ENCODE data around the gene E2F8. TPM values are rescaled to one million over a fixed set of nuclear protein-coding genes. Genes with fewer than 3 reads are reported as not detected.

The E2F8 gene
- total RNA-seq, 1 experiment from 2014 or later = 18.4 TPM

GRCh38 chr11:19288256-19288655, 47.5 kb upstream of the E2F8 start:
- ChIA-PET RAD21 (ENCODE audit: low non-redundant PET in 1 of 2, low total read pairs in 2 of 2, uncharacterized antibody in 2 of 2, unreplicated experiment in 2 of 2) (no interaction called here), CTCF (no interaction called here), POLR2A (no interaction called here)
- no peak overlapping the region for H3K27ac ChIP-seq (ENCODE audit: low read depth, low read length)
- intact Hi-C loops (cut with micrococcal nuclease) = no loop called here
- DNase-seq (ENCODE audit: low read depth, low spot score) (no peak), ATAC-seq (no peak)
- TF ChIP-seq ELF1 (IDR thresholded peaks at IDR 0.05; ENCODE audit: borderline replicate concordance, low read depth) (no peak), MAX (IDR thresholded peaks at IDR 0.05) (no peak), EZH2phosphoT487 (IDR thresholded peaks at IDR 0.05; ENCODE audit: borderline replicate concordance) (no peak), EGR1 (IDR thresholded peaks at IDR 0.05; ENCODE audit: low read depth) (no peak)
- H3K9ac ChIP-seq (ENCODE audit: low read length) = no peak overlapping the region
- no peak overlapping the region for H2AFZ ChIP-seq (ENCODE audit: low read depth, low read length, poor library complexity, severe bottlenecking)
- BruUV-seq (replicated peaks) = no TSS peak
- no peaks in the 10 kb centered on the region for H3K9me3 ChIP-seq (ENCODE audit: control insufficient read depth in 1 of 2, insufficient read depth in 1 of 2, low read depth in 1 of 2, low read length in 2 of 2)
- no peak overlapping the region for H3K4me2 ChIP-seq (ENCODE audit: low read length)
- no peaks in the 10 kb centered on the region for H3K4me1 ChIP-seq (ENCODE audit: control insufficient read depth in 1 of 2, insufficient read depth in 2 of 2, low read length in 2 of 2)
- no peaks in the 10 kb centered on the region for H3K27me3 ChIP-seq (ENCODE audit: insufficient read depth, low read length)
- no peaks in the 10 kb centered on the region for H3K36me3 ChIP-seq (ENCODE audit: control insufficient read depth in 1 of 2, insufficient read depth in 2 of 2, low read length in 2 of 2)
- no peak overlapping the region for H3K4me3 ChIP-seq (replicated peaks in 1 of 2; ENCODE audit: low read depth in 1 of 2, low read length in 2 of 2)
- H3K9me2 ChIP-seq (ENCODE audit: insufficient read depth) = no peaks in the 10 kb centered on the region
- no peaks in the 10 kb centered on the region for H3K79me2 ChIP-seq (ENCODE audit: insufficient read depth, low read length)
- H4K20me1 ChIP-seq (ENCODE audit: insufficient read depth) = no peaks in the 10 kb centered on the region

- CTCF ChIA-PET = no interaction called here
- no TSS peak for BruUV-seq (replicated peaks)
- no peaks in the 10 kb centered on the region for H3K79me2 ChIP-seq (ENCODE audit: insufficient read depth, low read length)
- POLR2A ChIA-PET = no interaction called here
- H3K4me1 ChIP-seq (ENCODE audit: control insufficient read depth in 1 of 2, insufficient read depth in 2 of 2, low read length in 2 of 2) = no peaks in the 10 kb centered on the region
- H3K27ac ChIP-seq (ENCODE audit: low read depth, low read length) = no peak overlapping the region
- intact Hi-C loops (cut with micrococcal nuclease) = no loop called here
- no peaks in the 10 kb centered on the region for H3K9me3 ChIP-seq (ENCODE audit: control insufficient read depth in 1 of 2, insufficient read depth in 1 of 2, low read depth in 1 of 2, low read length in 2 of 2)
- no peak for TF ChIP-seq POLR2A (IDR thresholded peaks at IDR 0.05; ENCODE audit: borderline replicate concordance, extremely low read depth, insufficient read depth, insufficient read length)
- no peak for TF ChIP-seq RAD21 (IDR thresholded peaks at IDR 0.05; ENCODE audit: low read depth)
- no peak for TF ChIP-seq FOSL1 (IDR thresholded peaks at IDR 0.05; ENCODE audit: low read depth)
- no peak for TF ChIP-seq REST (IDR thresholded peaks at IDR 0.05; ENCODE audit: low read depth)
- DNase-seq (ENCODE audit: low read depth, low spot score) (no peak), ATAC-seq (no peak)
- H3K9ac ChIP-seq (ENCODE audit: low read length) = no peak overlapping the region
- H4K20me1 ChIP-seq (ENCODE audit: insufficient read depth) = no peaks in the 10 kb centered on the region
- H3K4me2 ChIP-seq (ENCODE audit: low read length) = no peak overlapping the region
- H3K27me3 ChIP-seq (ENCODE audit: insufficient read depth, low read length) = no peaks in the 10 kb centered on the region
- H3K4me3 ChIP-seq (replicated peaks in 1 of 2; ENCODE audit: low read depth in 1 of 2, low read length in 2 of 2) = no peak overlapping the region
- RAD21 ChIA-PET (ENCODE audit: low non-redundant PET in 1 of 2, low total read pairs in 2 of 2, uncharacterized antibody in 2 of 2, unreplicated experiment in 2 of 2) = no interaction called here
- H3K36me3 ChIP-seq (ENCODE audit: control insufficient read depth in 1 of 2, insufficient read depth in 2 of 2, low read length in 2 of 2) = no peaks in the 10 kb centered on the region
- H2AFZ ChIP-seq (ENCODE audit: low read depth, low read length, poor library complexity, severe bottlenecking) = no peak overlapping the region
- no peaks in the 10 kb centered on the region for H3K9me2 ChIP-seq (ENCODE audit: insufficient read depth)
These were observed 45.7 kb upstream of the E2F8 start for GRCh38 chr11:19286411-19286810.

All from HCT116 (cell line).